ENCODE measurements around the gene CDHR5.

DNA sequence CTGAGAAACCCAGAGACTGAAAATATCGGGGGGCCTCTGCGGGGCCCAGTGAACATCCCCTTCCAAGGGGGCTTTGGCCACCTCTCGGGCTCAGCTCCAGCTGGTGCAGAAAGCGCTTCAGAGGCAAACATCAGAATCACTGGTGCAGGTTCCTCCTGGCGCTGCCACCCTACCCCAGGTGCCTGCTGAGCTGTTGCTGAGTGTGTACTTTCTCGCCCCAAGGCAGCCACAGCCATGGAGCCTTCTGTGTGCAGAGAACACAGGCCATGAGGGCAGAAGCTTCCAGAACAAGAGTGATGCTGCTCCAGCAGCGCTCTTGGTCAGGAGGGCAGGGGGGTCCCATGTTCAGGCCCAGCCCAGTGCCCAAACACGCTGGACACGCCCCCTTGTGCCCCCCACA lies 18.6 kb upstream of the CDHR5 start:
- TF ChIP-seq POLR2A (IDR thresholded peaks at IDR 0.05), result no peak
- TF ChIP-seq, protein P1, sequence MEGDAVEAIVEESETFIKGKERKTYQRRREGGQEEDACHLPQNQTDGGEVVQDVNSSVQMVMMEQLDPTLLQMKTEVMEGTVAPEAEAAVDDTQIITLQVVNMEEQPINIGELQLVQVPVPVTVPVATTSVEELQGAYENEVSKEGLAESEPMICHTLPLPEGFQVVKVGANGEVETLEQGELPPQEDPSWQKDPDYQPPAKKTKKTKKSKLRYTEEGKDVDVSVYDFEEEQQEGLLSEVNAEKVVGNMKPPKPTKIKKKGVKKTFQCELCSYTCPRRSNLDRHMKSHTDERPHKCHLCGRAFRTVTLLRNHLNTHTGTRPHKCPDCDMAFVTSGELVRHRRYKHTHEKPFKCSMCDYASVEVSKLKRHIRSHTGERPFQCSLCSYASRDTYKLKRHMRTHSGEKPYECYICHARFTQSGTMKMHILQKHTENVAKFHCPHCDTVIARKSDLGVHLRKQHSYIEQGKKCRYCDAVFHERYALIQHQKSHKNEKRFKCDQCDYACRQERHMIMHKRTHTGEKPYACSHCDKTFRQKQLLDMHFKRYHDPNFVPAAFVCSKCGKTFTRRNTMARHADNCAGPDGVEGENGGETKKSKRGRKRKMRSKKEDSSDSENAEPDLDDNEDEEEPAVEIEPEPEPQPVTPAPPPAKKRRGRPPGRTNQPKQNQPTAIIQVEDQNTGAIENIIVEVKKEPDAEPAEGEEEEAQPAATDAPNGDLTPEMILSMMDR (IDR thresholded peaks at IDR 0.05), result no peak

All from vagina (tissue), 2 donors.